Glutamatergic neuron (in vitro differentiated cells): ENCODE data around the gene CYBB. TPM values are rescaled to one million over a fixed set of nuclear protein-coding genes. Genes with fewer than 3 reads are reported as not detected.
"Not testable (repeated sequence)": the region's sequence is repeated elsewhere in the genome, so short reads cannot be mapped to it uniquely, and the experiment has no call there.

Source experiments
- DNase-seq: peaks from one replicate; pipeline ENCODE4 v3.0.0; 2022
- H3K27ac Mint-ChIP-seq: one replicate; pipeline ENCODE4 v1.8.0; 2020; ENCODE audit warnings: mild to moderate bottlenecking, mixed read lengths, inconsistent platforms; ENCODE audit not compliant: unreplicated experiment
- H3K27me3 Mint-ChIP-seq: one replicate; pipeline ENCODE4 v1.8.0; 2020; ENCODE audit warnings: mild to moderate bottlenecking, moderate library complexity, mixed read lengths, inconsistent platforms; ENCODE audit not compliant: unreplicated experiment
- H3K36me3 Mint-ChIP-seq: one replicate; pipeline ENCODE4 v1.8.0; 2020; ENCODE audit warnings: mild to moderate bottlenecking, mixed read lengths, inconsistent platforms; ENCODE audit not compliant: unreplicated experiment
- H3K4me1 Mint-ChIP-seq: one replicate; pipeline ENCODE4 v1.8.0; 2020; ENCODE audit warnings: mild to moderate bottlenecking, low read depth, mixed read lengths, inconsistent platforms; ENCODE audit not compliant: unreplicated experiment
- H3K4me3 Mint-ChIP-seq: one replicate; pipeline ENCODE4 v1.8.0; 2020; ENCODE audit warnings: mild to moderate bottlenecking, mixed read lengths, inconsistent platforms; ENCODE audit not compliant: unreplicated experiment
- H3K9me3 Mint-ChIP-seq: one replicate; pipeline ENCODE4 v1.8.0; 2020; ENCODE audit warnings: mild to moderate bottlenecking, moderate library complexity, mixed read lengths, inconsistent platforms; ENCODE audit not compliant: unreplicated experiment
- total RNA-seq: library from RNA; stranded (reverse); fragmentation: NEBNext Ultra II Directional; extraction: Animal tissue kit (Norgen Biotek cat#: 25700); gene quantifications from one replicate; pipeline ENCODE4 v1.2.1, GENCODE V29; 2021; ENCODE audit not compliant: unreplicated experiment
- TF ChIP-seq, protein P1 (sequence below): fragments of 200-600 bp; sonication (generic); IDR thresholded peaks from one replicate; pipeline ENCODE4 v1.5.0; 2021; ENCODE audit not compliant: partially characterized antibody, unreplicated experiment

Gene CYBB
- total RNA-seq, 1 donor from 2014 or later, result 0.61 TPM

DNA sequence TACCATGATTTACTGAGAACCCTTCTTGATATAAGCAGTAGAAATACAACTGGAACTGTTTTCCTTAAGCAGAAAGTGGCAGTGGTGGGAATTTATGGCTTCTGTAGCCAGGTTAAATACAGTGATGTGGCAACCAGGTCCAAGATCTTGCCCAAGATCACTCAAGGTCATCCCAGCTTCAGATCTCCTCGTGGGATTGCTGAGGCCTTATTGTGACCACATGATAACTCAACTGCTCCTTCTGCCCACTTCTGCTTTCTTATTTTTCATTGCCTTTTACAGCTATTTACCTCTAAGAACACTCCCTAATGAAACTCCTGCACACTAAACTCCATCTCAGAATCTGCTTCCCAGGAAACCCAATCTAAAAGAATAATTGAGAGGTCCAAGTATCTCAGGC is 12.4 kb upstream of the CYBB start:
- Mint-ChIP-seq H3K27me3 (peaks cover 2% of the 10 kb centered on the region), H3K9me3 (peaks cover 2% of the 10 kb centered on the region), H3K36me3 (no peaks in the 10 kb centered on the region), H3K4me3 (no peak overlapping the region), H3K4me1 (no peaks in the 10 kb centered on the region), H3K27ac (no peak overlapping the region)
- DNase-seq, result no peak
- TF ChIP-seq, protein P1, sequence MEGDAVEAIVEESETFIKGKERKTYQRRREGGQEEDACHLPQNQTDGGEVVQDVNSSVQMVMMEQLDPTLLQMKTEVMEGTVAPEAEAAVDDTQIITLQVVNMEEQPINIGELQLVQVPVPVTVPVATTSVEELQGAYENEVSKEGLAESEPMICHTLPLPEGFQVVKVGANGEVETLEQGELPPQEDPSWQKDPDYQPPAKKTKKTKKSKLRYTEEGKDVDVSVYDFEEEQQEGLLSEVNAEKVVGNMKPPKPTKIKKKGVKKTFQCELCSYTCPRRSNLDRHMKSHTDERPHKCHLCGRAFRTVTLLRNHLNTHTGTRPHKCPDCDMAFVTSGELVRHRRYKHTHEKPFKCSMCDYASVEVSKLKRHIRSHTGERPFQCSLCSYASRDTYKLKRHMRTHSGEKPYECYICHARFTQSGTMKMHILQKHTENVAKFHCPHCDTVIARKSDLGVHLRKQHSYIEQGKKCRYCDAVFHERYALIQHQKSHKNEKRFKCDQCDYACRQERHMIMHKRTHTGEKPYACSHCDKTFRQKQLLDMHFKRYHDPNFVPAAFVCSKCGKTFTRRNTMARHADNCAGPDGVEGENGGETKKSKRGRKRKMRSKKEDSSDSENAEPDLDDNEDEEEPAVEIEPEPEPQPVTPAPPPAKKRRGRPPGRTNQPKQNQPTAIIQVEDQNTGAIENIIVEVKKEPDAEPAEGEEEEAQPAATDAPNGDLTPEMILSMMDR, result no peak

DNA sequence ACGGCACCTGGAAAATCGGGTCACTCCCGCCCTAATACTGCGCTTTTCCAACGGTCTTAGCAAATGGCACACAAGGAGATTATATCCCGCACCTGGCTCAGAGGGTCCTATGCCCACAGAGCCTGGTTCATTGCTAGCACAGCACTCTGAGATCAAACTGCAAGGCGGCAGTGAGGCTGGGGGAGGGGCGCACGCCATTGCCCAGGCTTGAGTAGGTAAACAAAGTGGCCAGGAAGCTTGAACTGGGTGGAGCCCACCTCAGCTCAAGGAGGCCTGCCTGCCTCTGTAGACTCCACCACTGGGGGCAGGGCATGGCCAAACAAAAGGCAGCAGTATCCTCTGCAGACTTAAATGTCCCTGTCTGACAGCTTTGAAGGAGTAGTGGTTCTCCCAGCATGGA is 11.0 kb upstream of the CYBB start:
- H3K36me3 Mint-ChIP-seq, H3K4me1 Mint-ChIP-seq, H3K27ac Mint-ChIP-seq, H3K9me3 Mint-ChIP-seq, DNase-seq, H3K27me3 Mint-ChIP-seq, H3K4me3 Mint-ChIP-seq: not testable (repeated sequence)

DNA sequence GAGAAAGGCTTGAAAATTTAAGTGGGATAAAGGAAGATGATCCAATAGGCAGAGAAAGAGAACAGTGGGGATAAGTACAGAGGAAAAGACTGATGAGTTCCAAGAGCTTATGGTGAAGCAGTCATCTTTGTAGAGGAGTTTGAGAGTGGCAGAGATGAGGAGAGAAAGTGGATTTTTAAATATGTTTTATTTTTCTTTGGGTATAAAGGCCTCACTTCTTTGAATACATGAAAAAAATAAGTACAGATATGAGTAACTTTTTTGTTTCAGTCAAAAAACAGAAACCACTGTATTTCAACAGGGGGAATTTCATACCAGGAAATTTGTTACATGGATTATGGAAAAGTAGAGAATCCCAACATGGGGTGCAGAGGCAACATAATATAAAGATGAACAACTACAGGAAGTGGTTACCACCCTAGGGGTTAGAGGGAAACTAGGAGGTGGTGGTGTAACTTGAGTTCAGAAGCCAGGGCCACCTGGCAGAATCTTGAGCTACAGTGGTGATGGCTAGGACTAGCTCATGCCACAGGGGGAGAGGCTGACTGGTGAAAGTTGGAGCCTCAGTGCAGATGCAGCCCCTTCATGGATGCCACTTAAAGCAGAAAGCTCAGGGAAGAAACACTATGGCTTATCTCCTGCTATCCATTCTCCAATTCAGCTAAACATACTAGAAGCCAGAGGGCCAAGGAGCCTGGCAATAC is 3.4 kb upstream of the CYBB start:
- Mint-ChIP-seq H3K4me3 (no peak overlapping the region), H3K27ac (no peak overlapping the region), H3K4me1 (no peaks in the 10 kb centered on the region), H3K9me3 (no peaks in the 10 kb centered on the region), H3K36me3 (no peaks in the 10 kb centered on the region), H3K27me3 (no peaks in the 10 kb centered on the region)
- no peak for DNase-seq
- TF ChIP-seq, protein P1, result no peak

DNA sequence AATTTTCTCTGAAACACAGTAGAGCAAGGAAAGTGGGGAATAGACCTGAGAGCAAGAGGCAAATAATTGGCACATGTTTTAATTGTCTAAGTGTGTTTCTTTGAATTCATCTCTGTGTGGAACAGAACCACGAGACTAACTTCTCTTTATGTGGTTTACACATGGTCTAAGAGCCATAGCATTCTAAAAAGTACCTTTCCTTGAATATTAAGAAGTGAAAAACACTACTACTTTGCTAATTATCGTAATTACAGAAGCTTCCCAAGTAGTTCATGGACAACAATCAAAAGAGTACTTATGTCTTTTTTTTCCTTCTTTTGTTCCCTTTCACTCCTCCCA is 2.9 kb upstream of the CYBB start:
- no peaks in the 10 kb centered on the region for H3K9me3 Mint-ChIP-seq
- H3K36me3 Mint-ChIP-seq, result no peaks in the 10 kb centered on the region
- DNase-seq, result no peak
- no peak overlapping the region for H3K27ac Mint-ChIP-seq
- H3K27me3 Mint-ChIP-seq, result no peaks in the 10 kb centered on the region
- no peak overlapping the region for H3K4me3 Mint-ChIP-seq
- TF ChIP-seq, protein P1, result no peak
- no peaks in the 10 kb centered on the region for H3K4me1 Mint-ChIP-seq

DNA sequence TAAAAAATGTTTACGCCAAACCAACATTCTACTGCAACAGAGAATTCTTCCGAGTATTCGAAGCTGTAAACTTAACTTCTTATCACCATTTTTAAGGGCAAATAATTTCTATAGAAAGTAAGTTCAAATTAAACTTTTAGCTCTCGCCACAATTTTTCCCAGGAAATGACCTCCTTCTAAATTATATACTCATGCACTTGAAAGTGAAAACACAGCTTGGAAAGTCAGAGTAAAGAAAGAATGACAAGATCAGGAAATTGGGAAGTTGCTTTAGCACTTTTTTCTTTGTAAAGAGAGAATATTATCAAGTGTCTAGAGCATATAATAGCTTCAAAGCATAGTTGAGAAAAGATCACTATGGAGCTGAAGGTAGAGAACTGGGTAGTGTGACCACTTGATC is 1.2 kb downstream of the CYBB start:
- H3K36me3 Mint-ChIP-seq, result no peaks in the 10 kb centered on the region
- no peak overlapping the region for H3K27ac Mint-ChIP-seq
- H3K27me3 Mint-ChIP-seq, result no peaks in the 10 kb centered on the region
- TF ChIP-seq, protein P1, result no peak
- H3K9me3 Mint-ChIP-seq, result no peaks in the 10 kb centered on the region
- H3K4me1 Mint-ChIP-seq, result no peaks in the 10 kb centered on the region
- H3K4me3 Mint-ChIP-seq, result no peak overlapping the region
- DNase-seq, result no peak
